GM18873 (cell line): ENCODE data around the gene SEMA4A.
"Not testable (repeated sequence)": the region's sequence is repeated elsewhere in the genome, so short reads cannot be mapped to it uniquely, and the experiment has no call there.

Experiments used
- ATAC-seq: cut with Tn5 transposase; IDR thresholded peaks from one replicate; pipeline ENCODE4 v1.9.1; 2021; ENCODE audit warnings: mild to moderate bottlenecking, moderate library complexity, moderate number of reproducible peaks; ENCODE audit not compliant: unreplicated experiment, low FRiP score

SEMA4A gene

GRCh38 chr1:156155756-156156510 is 2.5 kb downstream of the SEMA4A start:
- no peak for ATAC-seq

DNA sequence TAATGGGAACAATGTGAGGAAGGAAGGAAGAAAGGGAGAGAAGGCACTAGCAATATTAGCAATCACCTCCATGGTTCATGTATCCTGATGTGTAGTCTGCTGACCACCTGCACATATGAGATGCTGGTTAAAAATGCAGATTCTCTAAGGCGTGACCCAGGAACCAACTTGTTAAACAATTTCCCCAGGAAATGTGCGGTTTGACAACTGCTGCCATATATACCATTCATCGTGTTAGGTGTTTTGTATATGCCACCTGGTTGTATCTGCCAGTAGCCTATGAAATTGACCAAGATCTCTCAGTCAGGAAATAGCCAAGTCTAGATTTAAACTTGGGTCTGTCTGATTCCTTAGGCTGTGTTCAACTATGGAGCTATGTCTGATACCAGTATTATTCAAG is 4.1 kb downstream of the SEMA4A start:
- no peak for ATAC-seq

DNA sequence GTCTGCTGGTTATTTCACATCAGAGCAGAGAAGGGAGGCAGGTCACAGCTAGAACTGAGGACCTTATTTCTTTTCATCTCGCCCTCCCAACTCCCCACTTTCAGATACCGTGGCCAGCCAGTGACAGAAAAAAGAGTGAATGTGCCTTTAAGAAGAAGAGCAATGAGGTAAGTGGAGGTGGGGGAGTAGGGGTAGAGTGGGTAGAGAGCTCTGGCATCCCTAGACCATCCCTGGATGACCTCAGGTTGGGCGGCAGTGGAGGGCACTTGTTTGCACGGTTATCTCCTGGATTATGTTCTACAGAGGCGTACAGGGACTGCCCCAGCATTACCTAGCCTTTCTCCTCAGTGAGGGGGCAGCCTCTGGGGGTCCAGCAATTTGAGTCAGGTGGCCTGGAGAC is 4.6 kb downstream of the SEMA4A start:
- ATAC-seq: no peak

- ATAC-seq: no peak
Observed at GRCh38 chr1:156160000-156160742, 6.8 kb downstream of the SEMA4A start.

GRCh38 chr1:156160743-156161171 is 7.4 kb downstream of the SEMA4A start:
- ATAC-seq: no peak

GRCh38 chr1:156162430-156163037 is 9.1 kb downstream of the SEMA4A start:
- ATAC-seq: no peak

- ATAC-seq: no peak
Observed at GRCh38 chr1:156163712-156164111, 10.3 kb downstream of the SEMA4A start.

DNA sequence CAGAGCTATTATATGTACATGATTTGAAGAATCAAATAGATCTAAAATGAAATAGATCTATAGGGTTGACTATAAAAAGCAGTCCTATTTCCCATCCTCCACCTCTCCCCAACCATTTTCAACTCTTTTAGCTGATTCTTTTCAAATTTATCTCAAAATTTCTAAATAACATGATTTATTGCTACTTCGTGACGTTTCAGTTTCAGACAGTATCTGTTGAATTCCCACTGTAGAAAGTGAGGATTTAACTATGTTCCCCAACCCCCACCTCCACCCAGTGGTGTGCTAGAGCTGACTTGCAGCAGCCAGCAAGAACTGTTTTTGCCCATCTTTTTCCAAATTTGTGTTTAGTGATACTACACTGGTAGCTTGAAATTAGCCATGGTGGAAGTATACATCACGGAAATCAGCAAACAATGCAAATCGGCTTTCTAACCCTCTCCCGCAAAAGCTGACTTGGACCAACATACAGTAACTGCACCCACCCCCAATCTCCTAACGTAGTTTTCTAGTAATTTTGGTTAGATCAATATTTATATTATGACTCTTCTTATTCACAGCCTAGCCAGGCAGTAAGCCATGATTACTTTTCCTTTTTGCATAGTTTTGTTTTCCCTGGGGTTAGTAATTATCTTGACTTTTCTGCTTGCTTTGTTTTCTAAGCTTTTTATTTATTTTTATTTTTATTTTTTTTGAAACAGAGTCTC is 10.9 kb downstream of the SEMA4A start:
- ATAC-seq: no peak

DNA sequence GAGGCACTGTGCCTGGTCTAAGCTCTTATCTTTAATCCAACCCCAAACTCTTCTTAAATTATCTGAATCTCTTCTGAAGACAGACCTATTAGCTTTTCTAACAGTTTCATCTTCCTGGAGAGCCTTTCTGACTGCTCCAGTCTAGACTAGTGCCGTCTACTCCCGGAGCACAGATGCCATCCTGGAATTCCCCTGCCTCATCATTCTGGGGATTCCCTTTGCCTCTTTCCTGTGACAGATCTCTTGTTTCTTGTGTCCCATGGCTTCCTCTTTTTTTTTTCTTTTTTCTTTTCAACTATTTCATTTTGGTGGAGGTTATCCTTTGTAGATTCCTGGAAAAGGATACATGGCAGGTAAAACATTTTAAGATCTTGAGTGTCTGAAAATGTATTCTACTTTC is 11.7 kb downstream of the SEMA4A start:
- no peak for ATAC-seq

DNA sequence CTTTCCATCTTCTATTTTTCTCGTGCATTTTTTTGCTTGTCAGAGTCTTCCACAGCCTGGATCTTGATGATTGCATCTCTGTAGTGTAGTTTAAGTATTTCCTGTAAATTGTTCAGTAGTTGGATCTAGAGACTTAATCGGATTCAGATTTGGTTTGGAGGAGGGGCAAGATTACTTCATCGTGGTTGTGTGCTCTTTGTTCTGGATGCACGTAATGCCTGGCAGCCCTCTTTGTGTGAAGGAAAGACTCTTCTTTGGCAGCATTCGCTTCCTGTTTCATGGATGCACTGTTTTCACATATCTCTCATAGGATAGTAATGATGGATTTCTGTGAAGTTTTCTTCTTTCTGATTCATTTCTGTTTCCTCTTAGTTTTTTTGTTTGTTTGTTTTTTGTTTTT is 14.2 kb downstream of the SEMA4A start:
- ATAC-seq: no peak

DNA sequence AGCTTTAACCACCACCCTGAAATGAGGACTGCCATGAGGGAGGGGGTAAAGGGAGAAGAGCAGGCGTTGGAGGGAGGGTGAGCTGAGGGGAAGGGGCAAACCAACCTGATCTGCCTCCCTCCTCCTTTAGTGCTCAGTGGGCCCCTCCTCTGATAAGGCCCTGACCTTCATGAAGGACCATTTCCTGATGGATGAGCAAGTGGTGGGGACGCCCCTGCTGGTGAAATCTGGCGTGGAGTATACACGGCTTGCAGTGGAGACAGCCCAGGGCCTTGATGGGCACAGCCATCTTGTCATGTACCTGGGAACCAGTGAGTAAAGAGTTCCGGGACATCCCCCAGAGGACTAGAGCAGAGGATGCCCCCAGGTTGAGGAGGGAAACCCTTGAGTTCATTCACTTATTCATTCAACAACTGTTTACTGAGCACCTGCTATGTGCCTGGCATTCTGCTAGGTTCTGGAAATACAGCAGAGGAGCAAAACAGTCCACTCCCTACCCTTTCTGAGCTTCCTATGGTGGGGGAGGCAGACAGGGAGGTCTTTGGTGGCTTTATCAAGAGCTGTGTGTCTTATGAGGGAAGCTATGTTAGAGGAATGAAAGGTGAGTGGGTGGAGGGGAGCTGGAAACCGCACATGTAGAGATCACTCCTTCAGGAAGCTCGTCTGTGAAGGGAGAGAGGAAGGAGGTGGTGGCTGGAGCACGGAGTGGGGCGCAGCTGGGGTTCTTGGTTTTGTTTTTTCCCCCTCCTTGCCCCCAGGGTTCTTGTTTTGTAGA is 19.5 kb downstream of the SEMA4A start:
- ATAC-seq: no peak

GRCh38 chr1:156176610-156177210 is 23.3 kb downstream of the SEMA4A start:
- ATAC-seq: no peak

- ATAC-seq: no peak
Observed at GRCh38 chr1:156177919-156178654, 24.7 kb downstream of the SEMA4A start.

DNA sequence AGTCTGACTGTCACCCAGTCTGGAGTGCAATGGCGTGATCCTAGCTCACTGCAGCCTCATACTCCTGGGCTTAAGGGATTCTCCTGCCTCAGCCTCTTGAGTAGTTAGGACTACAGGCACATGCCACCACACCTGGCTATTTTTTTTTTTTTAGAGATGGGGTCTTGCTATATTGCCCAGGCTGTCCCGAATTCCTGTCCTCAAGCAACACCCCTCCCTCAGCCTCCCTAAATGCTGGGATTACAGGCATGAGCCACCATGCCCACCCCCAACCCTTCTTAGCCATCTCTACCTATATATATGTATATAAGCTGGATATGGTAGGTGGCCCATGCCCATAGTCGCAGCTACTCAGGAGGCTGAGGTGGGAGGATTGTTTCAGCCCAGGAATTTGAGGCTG is 27.1 kb downstream of the SEMA4A start:
- no peak for ATAC-seq

GRCh38 chr1:156181391-156181924 is 28.1 kb downstream of the SEMA4A start:
- ATAC-seq: not testable (repeated sequence)

DNA sequence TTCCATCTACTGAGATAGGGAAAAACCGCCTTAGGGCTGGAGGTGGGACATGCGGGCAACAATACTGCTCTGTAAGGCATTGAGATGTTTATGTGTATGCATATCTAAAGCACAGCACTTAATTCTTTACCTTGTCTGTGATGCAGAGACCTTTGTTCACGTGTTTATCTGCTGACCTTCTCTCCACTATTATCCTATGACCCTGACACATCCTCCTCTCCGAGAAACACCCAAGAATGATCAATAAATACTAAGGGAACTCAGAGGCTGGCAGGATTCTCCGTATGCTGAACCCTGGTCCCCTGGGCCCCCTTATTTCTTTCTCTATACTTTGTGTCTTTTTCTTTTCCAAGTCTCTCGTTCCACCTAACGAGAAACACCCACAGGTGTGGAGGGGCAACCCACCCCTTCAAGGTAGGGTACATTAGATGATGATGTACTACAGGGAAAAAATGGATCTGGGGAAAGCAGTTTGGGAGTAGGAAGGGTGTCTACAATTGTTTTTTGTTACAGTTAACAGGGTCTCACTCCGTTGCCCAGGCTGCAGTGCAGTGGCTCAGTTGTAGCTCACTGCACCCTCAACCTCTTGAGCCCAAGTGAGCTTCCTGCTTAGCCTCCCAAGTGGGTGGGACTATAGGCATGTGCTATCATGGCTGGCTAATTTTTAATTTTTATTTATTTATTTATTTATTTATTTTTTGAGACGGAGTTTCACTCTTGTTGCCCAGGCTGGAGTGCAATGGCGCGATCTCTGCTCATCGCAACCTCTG is 28.8 kb downstream of the SEMA4A start:
- not testable (repeated sequence) for ATAC-seq

GRCh38 chr1:156186347-156187177 is 33.2 kb downstream of the SEMA4A start:
- ATAC-seq: not testable (repeated sequence)
